Heart right ventricle (tissue), 16 donors: ENCODE data around the gene HOXD11. TPM values are rescaled to one million over a fixed set of nuclear protein-coding genes. Genes with fewer than 3 reads are reported as not detected.

Experiments used
- ATAC-seq, 8 donors: fragments of 200-7000 bp; cut with Tn5 transposase; one replicate each; pipeline ENCODE4 v1.9.1; 2020; ENCODE audit warnings: mild to moderate bottlenecking in 8 of 8, moderate library complexity in 8 of 8, moderate number of reproducible peaks in 1 of 8
- DNase-seq, 2 donors: peaks; one replicate each; pipeline ENCODE4 v3.0.0-alpha.2; 2020
- H3K27ac ChIP-seq, 10 donors: fragments of 200-600 bp; sonication (generic) in 2 of 10; one replicate each; pipeline versions ENCODE4 v1.5.0 to v1.8.0; 2020 to 2022; ENCODE audit warnings: mild to moderate bottlenecking in 3 of 10
- H3K27me3 ChIP-seq, 7 donors: fragments of 200-600 bp; one replicate each; pipeline ENCODE4 v1.8.0; 2021 to 2022; ENCODE audit warnings: mild to moderate bottlenecking in 2 of 7
- H3K36me3 ChIP-seq, 9 donors: fragments of 200-600 bp; sonication (generic) in 1 of 9; one replicate each; pipeline versions ENCODE4 v1.5.0 to v1.8.0; 2020 to 2022; ENCODE audit warnings: mild to moderate bottlenecking in 2 of 9
- H3K4me1 ChIP-seq, 9 donors: fragments of 200-600 bp; sonication (generic) in 1 of 9; one replicate each; pipeline versions ENCODE4 v1.5.0 to v1.8.0; 2020 to 2022; ENCODE audit warnings: mild to moderate bottlenecking in 4 of 9
- H3K4me3 ChIP-seq, 10 donors: fragments of 200-600 bp; sonication (generic) in 2 of 10; one replicate each; pipeline versions ENCODE4 v1.5.0 to v1.8.0; 2020 to 2022; ENCODE audit warnings: mild to moderate bottlenecking in 7 of 10, moderate library complexity in 2 of 10
- H3K9me3 ChIP-seq, 11 donors: fragments of 200-600 bp in 10 of 11; sonication (generic) in 2 of 11; one replicate each; pipeline versions ENCODE4 v1.5.0 to v1.8.0; 2013 to 2022; ENCODE audit warnings: mild to moderate bottlenecking in 2 of 11, control low read depth in 1 of 11, moderate library complexity in 1 of 11
- CTCF ChIP-seq, 9 donors: fragments of 200-600 bp; sonication (generic) in 2 of 9; IDR thresholded peaks; one replicate each; pipeline versions ENCODE4 v1.5.0 to v1.8.0; 2021 to 2022; ENCODE audit warnings: antibody characterized with exemption in 9 of 9, mild to moderate bottlenecking in 5 of 9, moderate library complexity in 1 of 9
- WGBS, 2 donors: extraction: QIAGEN DNeasy Blood & Tissue Kit; methylation state at CpG; one replicate each; pipeline ENCODE4 v1.1.7; 2013; ENCODE audit warnings: inconsistent platforms in 1 of 2; 5-methylcytosine and 5-hydroxymethylcytosine counted together
- intact Hi-C, 10 donors: fragments of 100-400 bp; cut with DNase I; formaldehyde crosslinking; loops; one replicate each; pipeline versions ENCODE4 v1.11.1 to v1.14.2; 2022
- long read RNA-seq, 3 donors: library from polyadenylated mRNA; unstranded; transcript quantifications; one replicate each; pipeline ENCODE4 v2.0.0, GENCODE V29; 2020 to 2021
- polyA plus RNA-seq, 2 donors: library from polyadenylated mRNA; stranded (reverse); fragments of 200-250 nt; gene quantifications; one replicate each; pipeline ENCODE4 v1.2.3, GENCODE V29; 2013
- total RNA-seq, 10 donors: library from RNA; stranded (reverse); fragmentation: NEBNext Ultra II Directional in 3 of 10; extraction: Animal tissue kit (Norgen Biotek cat#: 25700) in 3 of 10; gene quantifications; one replicate each; pipeline versions ENCODE4 v1.2.1 to v1.2.4, GENCODE V29; 2021 to 2023
- donor health status: Arrhythmogenic right ventricular cardiomyopathy.
- donor health status: ischemic (EF 13 %, LVEDD 7.1; RV severe dilation, severe dysfunction).
- donor health status: healthy with polysubstance abuse.
- donor health status: DM: no; HTN: yes; CAD: no.
- donor health status: DM: no; HTN: no; CAD: no.
- donor health status: ischemic (EF 25% LVEDD 6.9; RV normal size, moderate dysfunction).
- donor health status: ischemic (EF 25% LVEDD 5.7; RV mildly dilated, moderate dysfunction).
- donor health status: healthy.
- donor health status: DM: yes; HTN: yes; CAD: no.
- donor health status: Ischemic cardiomyopathy.
- donor health status: ischemic (EF 35%, LVEDD 5.7; RV mildly dilated, moderate dysfunction).
- donor health status: nonischemic (EF 11% LVEDD 7.7; RV severe dilation, severe dysfunction).
- donor health status: DM: yes; HTN: yes; CAD: no.
- donor health status: PGD.
- donor health status: ischemic (EF 29% LVEDD 5.4; RV normal size, mild dysfunction).
- donor health status: nonischemic (EF 23%, LVEDD 6.1; RV moderate dilation, normal function).

Gene HOXD11
- total RNA-seq (not detected), polyA plus RNA-seq (not detected)
- long read RNA-seq, donor 1: 0 reads
- long read RNA-seq, donor 2: 0 reads
- long read RNA-seq, donor 3: 0 reads

GRCh38 chr2:176106581-176107539 is at the start of gene HOXD11:
HOXD11 (plus strand) TSS chr2:176107280; CDS start chr2:176107356, 76 bp downstream.
- intact Hi-C loops: no loop called here
- Histone ChIP-seq H3K27ac (no peak within 1 kb of the TSS), H3K4me3 (peak within 1 kb of the TSS in 5 of 10 donors; percentile 5 to 24 (median 12)), H3K9me3 (no peaks in the 10 kb centered on the region), H3K4me1 (peaks cover 0 to 36% (median 23%) of the 10 kb centered on the region in 9 donors), H3K27me3 (peaks cover 56 to 99% (median 98%) of the 10 kb centered on the region in 7 donors), H3K36me3 (no peaks in the 10 kb centered on the region)
- TF ChIP-seq CTCF (IDR thresholded peaks at IDR 0.05): no peak
- no peak for ATAC-seq
- DNase-seq: no peak
- 2 to 3% methylated on average over 80 to 85 of the region's 85 CpGs for WGBS, 2 donors

GRCh38 chr2:176063958-176064357 is 43.1 kb upstream of the HOXD11 start:
- intact Hi-C loops: no loop called here
- TF ChIP-seq CTCF (IDR thresholded peaks at IDR 0.05): no peak
- ATAC-seq (no peak), DNase-seq (no peak)
- Histone ChIP-seq H3K27ac (no peak overlapping the region), H3K36me3 (no peaks in the 10 kb centered on the region), H3K4me1 (peaks cover 0 to 21% (median 17%) of the 10 kb centered on the region in 9 donors), H3K27me3 (peaks cover 19 to 98% (median 82%) of the 10 kb centered on the region in 7 donors), H3K9me3 (no peaks in the 10 kb centered on the region), H3K4me3 (no peak overlapping the region)
- 58 to 66% methylated on average over 2 of the region's 2 CpGs for WGBS, 2 donors

GRCh38 chr2:176066645-176067588 is 40.2 kb upstream of the HOXD11 start:
- WGBS, 2 donors: 25 to 36% methylated on average over 56 of the region's 56 CpGs
- no peaks in the 10 kb centered on the region for H3K36me3 ChIP-seq
- H3K4me3 ChIP-seq: peak overlapping the region in 8 of 10 donors; percentile 18 to 42 (median 32)
- intact Hi-C loops: no loop called here
- H3K27me3 ChIP-seq: peaks cover 43 to 100% (median 97%) of the 10 kb centered on the region in 7 donors
- no peak overlapping the region for H3K27ac ChIP-seq
- ATAC-seq (peak in 1 of 8 donors; percentile 29), DNase-seq (no peak)
- no peaks in the 10 kb centered on the region for H3K9me3 ChIP-seq
- no peak for TF ChIP-seq CTCF (IDR thresholded peaks at IDR 0.05)
- H3K4me1 ChIP-seq: peaks cover 0 to 25% (median 17%) of the 10 kb centered on the region in 9 donors
